HG02884 (cell line): Measurements from ENCODE around the gene MN1.

Experiments
- ATAC-seq: cut with Tn5 transposase; IDR thresholded peaks from one replicate; pipeline ENCODE4 v1.9.1; 2021; ENCODE audit warnings: mild to moderate bottlenecking, moderate library complexity; ENCODE audit not compliant: unreplicated experiment

MN1 gene

GRCh38 chr22:27800250-27801201 is 1.0 kb downstream of the MN1 start:
- no peak for ATAC-seq

GRCh38 chr22:27799827-27800249 is 1.7 kb downstream of the MN1 start:
- no peak for ATAC-seq

- no peak for ATAC-seq
Observed at GRCh38 chr22:27799015-27799826, 2.3 kb downstream of the MN1 start.

- no peak for ATAC-seq
Observed at GRCh38 chr22:27798511-27799014, 3.0 kb downstream of the MN1 start.

GRCh38 chr22:27797520-27798391 is 3.8 kb downstream of the MN1 start:
- ATAC-seq: no peak

- ATAC-seq: no peak
Observed at GRCh38 chr22:27796829-27797519, 4.6 kb downstream of the MN1 start.

- no peak for ATAC-seq
Observed at GRCh38 chr22:27795696-27796517, 5.6 kb downstream of the MN1 start.

GRCh38 chr22:27795053-27795452 is 6.5 kb downstream of the MN1 start:
- ATAC-seq: no peak

GRCh38 chr22:27794226-27794625 is 7.3 kb downstream of the MN1 start:
- ATAC-seq: no peak

GRCh38 chr22:27793576-27793975 is 8.0 kb downstream of the MN1 start:
- no peak for ATAC-seq

GRCh38 chr22:27792452-27793161 is 8.9 kb downstream of the MN1 start:
- no peak for ATAC-seq

GRCh38 chr22:27791859-27792241 is 9.7 kb downstream of the MN1 start:
- ATAC-seq: no peak

GRCh38 chr22:27791159-27791858 is 10.2 kb downstream of the MN1 start:
- ATAC-seq: no peak

- no peak for ATAC-seq
Observed at GRCh38 chr22:27790376-27791158, 11.0 kb downstream of the MN1 start.

- ATAC-seq: no peak
Observed at GRCh38 chr22:27788500-27789288, 12.9 kb downstream of the MN1 start.

- no peak for ATAC-seq
Observed at GRCh38 chr22:27786965-27787364, 14.6 kb downstream of the MN1 start.
